ENCODE data around the gene BCS1L.

Gene BCS1L

DNA sequence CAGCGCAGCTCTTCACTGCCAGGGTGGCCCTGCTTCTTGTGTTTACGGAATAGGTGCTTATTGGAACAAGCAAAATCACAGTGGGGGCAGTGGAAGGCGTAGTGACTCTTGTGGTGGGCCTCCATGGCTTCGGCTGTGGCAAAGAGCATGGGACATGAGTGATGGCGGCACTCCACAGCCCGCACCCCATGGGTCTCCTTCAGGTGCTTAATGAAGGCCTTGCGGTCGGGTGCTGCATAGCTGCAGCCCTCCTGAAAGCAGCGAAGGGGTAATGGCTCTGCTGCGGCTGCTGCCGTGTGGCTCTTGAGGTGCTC, 10.7 kb upstream of the BCS1L start:
- TF ChIP-seq, protein P1, sequence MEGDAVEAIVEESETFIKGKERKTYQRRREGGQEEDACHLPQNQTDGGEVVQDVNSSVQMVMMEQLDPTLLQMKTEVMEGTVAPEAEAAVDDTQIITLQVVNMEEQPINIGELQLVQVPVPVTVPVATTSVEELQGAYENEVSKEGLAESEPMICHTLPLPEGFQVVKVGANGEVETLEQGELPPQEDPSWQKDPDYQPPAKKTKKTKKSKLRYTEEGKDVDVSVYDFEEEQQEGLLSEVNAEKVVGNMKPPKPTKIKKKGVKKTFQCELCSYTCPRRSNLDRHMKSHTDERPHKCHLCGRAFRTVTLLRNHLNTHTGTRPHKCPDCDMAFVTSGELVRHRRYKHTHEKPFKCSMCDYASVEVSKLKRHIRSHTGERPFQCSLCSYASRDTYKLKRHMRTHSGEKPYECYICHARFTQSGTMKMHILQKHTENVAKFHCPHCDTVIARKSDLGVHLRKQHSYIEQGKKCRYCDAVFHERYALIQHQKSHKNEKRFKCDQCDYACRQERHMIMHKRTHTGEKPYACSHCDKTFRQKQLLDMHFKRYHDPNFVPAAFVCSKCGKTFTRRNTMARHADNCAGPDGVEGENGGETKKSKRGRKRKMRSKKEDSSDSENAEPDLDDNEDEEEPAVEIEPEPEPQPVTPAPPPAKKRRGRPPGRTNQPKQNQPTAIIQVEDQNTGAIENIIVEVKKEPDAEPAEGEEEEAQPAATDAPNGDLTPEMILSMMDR (IDR thresholded peaks at IDR 0.05; ENCODE audit: extremely low read depth, insufficient read depth, missing control alignments) = no peak
- in situ Hi-C loops (cut with MboI; ENCODE audit: low pct_unique_long_range_greater_than_20kb, low sequenced_read_pairs, unreplicated experiment) = loop anchor here (10.0 kb wide), 1 partner anchor 244 kb away; no protein-coding TSS in a partner anchor
- DNase-seq (ENCODE audit: low spot score) = no peak

DNA sequence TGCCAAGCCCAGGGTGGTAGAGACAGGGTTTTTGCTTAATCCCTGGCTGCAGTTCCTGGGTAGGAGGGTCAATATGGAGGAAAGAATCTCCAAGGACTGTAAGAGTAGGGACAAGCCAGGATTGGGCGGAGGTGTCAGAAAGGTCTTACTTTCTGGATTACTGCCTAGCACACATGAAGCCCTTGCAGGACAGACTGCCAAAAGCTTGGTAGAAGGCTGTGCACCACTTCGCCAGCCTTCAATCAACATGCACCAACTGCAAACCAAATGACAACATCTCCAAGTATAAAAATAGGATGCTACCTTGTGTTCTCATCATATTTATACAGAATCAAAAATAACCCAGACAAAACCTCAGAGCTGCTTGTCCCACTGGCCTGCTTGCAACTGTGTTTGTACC, 3.7 kb upstream of the BCS1L start:
- TF ChIP-seq, protein P1 (IDR thresholded peaks at IDR 0.05; ENCODE audit: extremely low read depth, insufficient read depth, missing control alignments) = no peak
- no peak for DNase-seq (ENCODE audit: low spot score)
- in situ Hi-C loops (cut with MboI; ENCODE audit: low pct_unique_long_range_greater_than_20kb, low sequenced_read_pairs, unreplicated experiment) = loop anchor here (25.0 kb wide), 1 partner anchor 368 kb away; the partner anchor contains the start of gene TMBIM1

DNA sequence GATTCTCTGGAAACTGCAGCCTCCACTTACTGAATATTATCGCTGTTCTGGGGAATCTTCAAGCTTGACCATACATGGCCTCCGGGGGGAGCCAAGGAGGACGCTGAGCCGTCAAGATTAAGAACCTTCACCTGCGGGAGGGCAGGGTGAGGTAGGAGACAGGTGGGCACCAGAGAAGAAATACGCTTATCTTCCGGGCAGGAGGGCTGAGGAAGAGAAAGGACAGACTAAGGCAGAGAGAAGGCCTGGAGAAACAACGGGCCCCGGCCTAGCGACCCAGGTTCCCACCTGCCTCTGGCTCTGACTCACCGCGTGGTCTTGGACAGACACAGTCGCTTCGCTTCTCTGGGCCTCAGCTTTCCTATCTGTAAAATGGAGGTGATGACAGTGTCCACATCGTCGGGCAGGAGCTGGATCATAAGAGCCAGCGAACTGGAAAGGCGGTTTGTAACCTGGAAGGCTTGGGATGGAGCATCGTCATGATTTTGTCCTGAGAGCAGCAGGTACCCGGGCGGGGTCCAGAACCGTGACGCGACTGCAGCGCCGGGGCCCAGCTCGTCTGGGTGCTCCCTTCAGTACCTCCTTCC, 719 bp upstream of the BCS1L start:
- TF ChIP-seq, protein P1 (IDR thresholded peaks at IDR 0.05; ENCODE audit: extremely low read depth, insufficient read depth, missing control alignments) = peak; percentile 70
- peak; percentile 73 for DNase-seq (ENCODE audit: low spot score)
- in situ Hi-C loops (cut with MboI; ENCODE audit: low pct_unique_long_range_greater_than_20kb, low sequenced_read_pairs, unreplicated experiment) = loop anchor here (25.0 kb wide), 1 partner anchor 371 kb away; the partner anchor contains the start of gene TMBIM1

DNA sequence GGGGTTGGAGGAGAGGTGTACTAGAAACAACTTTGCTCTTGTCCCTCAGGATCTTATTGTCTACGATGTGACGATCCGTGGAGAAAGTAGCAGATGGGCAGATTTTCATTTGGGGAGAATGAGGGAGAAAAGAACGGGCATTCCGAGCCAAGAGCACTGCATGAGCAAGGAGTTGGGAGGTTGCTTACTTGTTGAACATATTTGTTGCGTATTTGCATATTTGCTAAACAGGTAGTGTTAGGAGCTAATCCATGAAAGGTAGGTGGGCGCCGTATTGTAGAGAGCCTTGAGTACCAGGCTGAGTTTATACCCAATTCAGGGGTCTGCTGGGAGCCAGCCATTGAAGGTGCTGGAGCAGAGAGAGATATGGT, 490 bp downstream of the BCS1L start:
- DNase-seq (ENCODE audit: low spot score) = peak; percentile 30
- in situ Hi-C loops (cut with MboI; ENCODE audit: low pct_unique_long_range_greater_than_20kb, low sequenced_read_pairs, unreplicated experiment) = loop anchor here (25.0 kb wide), 1 partner anchor 373 kb away; the partner anchor contains the start of gene TMBIM1
- TF ChIP-seq, protein P1 (IDR thresholded peaks at IDR 0.05; ENCODE audit: extremely low read depth, insufficient read depth, missing control alignments) = no peak

DNA sequence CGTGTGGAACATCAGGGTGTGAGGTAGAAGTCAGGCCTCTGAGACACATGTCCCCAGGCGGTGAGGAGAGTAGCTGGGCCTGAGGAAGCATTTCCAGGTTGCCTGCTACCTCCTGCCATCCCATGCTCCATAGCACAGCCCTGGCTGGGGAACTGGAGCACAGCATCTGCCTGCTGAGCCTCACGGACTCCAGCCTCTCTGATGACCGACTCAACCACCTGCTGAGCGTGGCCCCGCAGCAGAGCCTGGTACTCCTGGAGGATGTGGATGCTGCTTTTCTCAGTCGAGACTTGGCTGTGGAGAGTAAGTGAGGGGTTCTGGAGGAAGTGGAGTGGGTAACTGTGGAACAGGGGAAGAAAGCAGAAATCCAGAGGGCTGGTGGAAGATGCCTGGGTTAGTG, 2.9 kb downstream of the BCS1L start:
- no peak for DNase-seq (ENCODE audit: low spot score)
- in situ Hi-C loops (cut with MboI; ENCODE audit: low pct_unique_long_range_greater_than_20kb, low sequenced_read_pairs, unreplicated experiment) = loop anchor here (25.0 kb wide), 1 partner anchor 375 kb away; the partner anchor contains the start of gene TMBIM1
- TF ChIP-seq, protein P1 (IDR thresholded peaks at IDR 0.05; ENCODE audit: extremely low read depth, insufficient read depth, missing control alignments) = no peak

DNA sequence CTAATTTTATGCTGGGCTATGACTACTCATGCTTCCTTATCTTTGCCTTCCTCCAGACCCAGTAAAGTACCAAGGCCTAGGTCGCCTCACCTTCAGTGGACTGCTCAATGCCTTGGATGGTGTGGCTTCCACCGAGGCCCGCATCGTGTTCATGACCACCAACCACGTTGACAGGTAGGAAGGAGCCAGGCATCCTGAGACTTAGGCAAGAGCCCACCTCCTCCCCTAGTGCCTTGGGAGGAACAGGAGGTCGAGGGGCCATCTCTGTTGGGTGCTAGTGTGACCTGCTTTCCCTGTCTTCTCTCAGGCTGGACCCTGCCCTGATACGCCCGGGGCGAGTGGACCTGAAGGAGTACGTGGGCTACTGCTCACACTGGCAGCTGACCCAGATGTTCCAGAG, 3.3 kb downstream of the BCS1L start:
- TF ChIP-seq, protein P1 (IDR thresholded peaks at IDR 0.05; ENCODE audit: extremely low read depth, insufficient read depth, missing control alignments) = no peak
- in situ Hi-C loops (cut with MboI; ENCODE audit: low pct_unique_long_range_greater_than_20kb, low sequenced_read_pairs, unreplicated experiment) = loop anchor here (25.0 kb wide), 1 partner anchor 376 kb away; the partner anchor contains the start of gene TMBIM1
- no peak for DNase-seq (ENCODE audit: low spot score)

All from GM13977 (cell line).